Measurements from ENCODE around the gene RALGPS2. TPM values are rescaled to one million over a fixed set of nuclear protein-coding genes. Genes with fewer than 3 reads are reported as not detected.

The RALGPS2 gene
- total and polyA plus RNA-seq, 2 donors (not counting 1 experiment from before 2014, with no cell fraction given), result 59.6 to 251 TPM

DNA sequence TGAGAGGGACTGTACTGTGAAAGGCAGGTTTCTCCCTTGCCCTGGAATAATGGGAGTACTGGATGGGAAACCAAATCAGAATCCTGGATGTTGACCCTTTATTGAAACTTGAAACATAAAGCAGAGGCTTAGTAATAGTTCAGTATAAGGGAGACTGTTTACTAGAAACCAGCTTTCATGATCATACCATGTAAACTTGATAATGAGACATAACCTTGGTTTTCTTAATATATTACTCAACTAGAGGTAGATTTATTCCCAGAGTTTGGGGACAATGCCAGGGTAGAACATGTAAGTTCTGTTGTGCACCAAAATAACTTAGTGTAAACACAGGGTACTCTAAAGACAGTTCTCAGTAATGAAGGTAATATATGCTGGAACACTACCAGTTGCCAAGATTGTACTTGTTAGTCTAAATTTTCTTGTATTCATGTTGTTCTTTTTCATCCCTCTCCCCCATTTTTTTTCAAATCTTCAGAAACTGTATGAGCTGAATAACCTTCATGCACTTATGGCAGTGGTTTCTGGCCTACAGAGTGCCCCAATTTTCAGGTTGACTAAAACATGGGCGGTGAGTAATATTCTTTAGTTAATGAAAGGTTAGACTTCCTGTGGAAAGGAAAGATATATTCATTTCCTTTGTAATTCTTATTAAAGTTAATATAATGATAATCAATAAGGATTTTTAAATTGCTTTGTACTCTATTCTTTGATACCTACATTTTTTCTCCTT is 96.3 kb downstream of the RALGPS2 start:
- ATAC-seq (ENCODE audit: low read depth), result no peak

More for the DNA sequence above, 96.3 kb downstream of the RALGPS2 start:
- no peak for DNase-seq
- H2AFZ ChIP-seq (ENCODE audit: insufficient read depth, low read depth, low read length, poor library complexity, severe bottlenecking), result no peak overlapping the region
- Mint-ChIP-seq H3K27ac (peak overlapping the region; percentile 74), H3K9me3 (ENCODE audit: insufficient read depth) (no peaks in the 10 kb centered on the region), H3K4me3 (no peak overlapping the region), H3K27me3 (no peaks in the 10 kb centered on the region), H3K4me1 (peaks cover 43% of the 10 kb centered on the region)
- no CpG with 5 or more reads among the region's 1 CpG for WGBS (ENCODE audit: insufficient coverage)
- ChIA-PET CTCF (no interaction called here), POLR2A (interaction anchor here (0.5 kb wide), 1 partner anchor 35 kb away, joined by 7 read pairs; no protein-coding TSS in a partner anchor)
- H3K4me2 ChIP-seq (replicated peaks; ENCODE audit: low read depth, low read length, poor library complexity, severe bottlenecking), result no peak overlapping the region
- H4K20me1 ChIP-seq (ENCODE audit: control insufficient read depth, insufficient read depth, low read length, poor library complexity, severe bottlenecking), result peaks cover 69% of the 10 kb centered on the region
- intact Hi-C loops (cut with micrococcal nuclease), result loop anchor here (10.0 kb wide), 1 partner anchor 46 kb away; no protein-coding TSS in a partner anchor
- peak overlapping the region in 1 of 2 donors; percentile 68 for H3K27ac ChIP-seq (ENCODE audit: low read length in 2 of 2)
- peaks cover 86% of the 10 kb centered on the region for H3K79me2 ChIP-seq (ENCODE audit: control insufficient read depth, insufficient read depth, low read length)
- H3K9me3 ChIP-seq (ENCODE audit: control extremely low read depth in 1 of 3, control insufficient read depth in 2 of 3, insufficient read depth in 1 of 3, low read length in 2 of 3), result no peaks in the 10 kb centered on the region
- H3K4me1 ChIP-seq (ENCODE audit: control insufficient read depth in 2 of 2, insufficient read depth in 2 of 2, low read length in 2 of 2), result peaks cover 9 to 12% of the 10 kb centered on the region in 2 donors
- H3K9ac ChIP-seq (ENCODE audit: low read length), result no peak overlapping the region
- H3K4me3 ChIP-seq (ENCODE audit: control extremely low read depth in 1 of 5, extremely low read depth in 1 of 5, insufficient read depth in 1 of 5, low read depth in 2 of 5, low read length in 4 of 5), result no peak overlapping the region
- H3K27me3 ChIP-seq (replicated peaks in 1 of 4; ENCODE audit: control extremely low read depth in 1 of 4, control insufficient read depth in 3 of 4, insufficient read depth in 4 of 4, low read length in 3 of 4), result no peaks in the 10 kb centered on the region
- no peak for TF ChIP-seq CTCF (IDR thresholded peaks at IDR 0.05)
- TF ChIP-seq EZH2 (IDR thresholded peaks at IDR 0.05; ENCODE audit: borderline replicate concordance, insufficient read depth, low read depth, low read length, poor library complexity, severe bottlenecking), result no peak
- H3K36me3 ChIP-seq (replicated peaks in 1 of 2; ENCODE audit: control extremely low read depth in 1 of 2, control insufficient read depth in 1 of 2, extremely low read depth in 1 of 2, insufficient read depth in 2 of 2, low read length in 1 of 2), result peaks cover 37 to 90% of the 10 kb centered on the region in 2 experiments

Data from B cell (primary cell).